ENCODE data around the gene ADH1C. TPM values are rescaled to one million over a fixed set of nuclear protein-coding genes. Genes with fewer than 3 reads are reported as not detected.

ADH1C gene
- total RNA-seq, 1 experiment from 2014 or later: not detected

- H3K9me3 ChIP-seq (ENCODE audit: control insufficient read depth, insufficient read depth, low read depth, low read length): no peaks in the 10 kb centered on the region
- no peak for TF ChIP-seq TCF7L2 (IDR thresholded peaks at IDR 0.05; ENCODE audit: low read depth, low read length)
- no peak for TF ChIP-seq POLR2AphosphoS5 (IDR thresholded peaks at IDR 0.05; ENCODE audit: low read depth, low read length)
- no peak for TF ChIP-seq CTCF (IDR thresholded peaks at IDR 0.05)
- no peak for TF ChIP-seq SIN3A (IDR thresholded peaks at IDR 0.05; ENCODE audit: borderline replicate concordance, insufficient read depth, low read depth, low read length)
- no peak for TF ChIP-seq REST (IDR thresholded peaks at IDR 0.05; ENCODE audit: insufficient read depth in 1 of 2, low read depth in 2 of 2, low read length in 1 of 2)
- no peak for ATAC-seq
- ChIA-PET POLR2A (no interaction called here), CTCF (no interaction called here)
- no TSS peak for BruUV-seq (replicated peaks)
- H3K27me3 ChIP-seq (ENCODE audit: control insufficient read depth, insufficient read depth, low read length): no peaks in the 10 kb centered on the region
- no peaks in the 10 kb centered on the region for H3K4me1 ChIP-seq (ENCODE audit: control insufficient read depth, insufficient read depth, low read length)
- H3K4me3 ChIP-seq (ENCODE audit: low read depth in 2 of 2, low read length in 2 of 2): no peak overlapping the region
- intact Hi-C loops (cut with micrococcal nuclease; ENCODE audit: unreplicated experiment): no loop called here
- no peaks in the 10 kb centered on the region for H3K36me3 ChIP-seq (ENCODE audit: control insufficient read depth, insufficient read depth, low read length)
- DNase-seq (ENCODE audit: low read depth, low spot score): no peak
- no peak overlapping the region for H3K27ac ChIP-seq (ENCODE audit: low read length)
- in situ Hi-C loops (cut with HindIII; ENCODE audit: low pct_unique_long_range_greater_than_20kb, low sequenced_read_pairs): no loop called here
Measured at GRCh38 chr4:99315839-99316238, 36.7 kb downstream of the ADH1C start.

GRCh38 chr4:99314211-99314610 is 38.3 kb downstream of the ADH1C start:
- BruUV-seq (replicated peaks): no TSS peak
- no peaks in the 10 kb centered on the region for H3K36me3 ChIP-seq (ENCODE audit: control insufficient read depth, insufficient read depth, low read length)
- TF ChIP-seq POLR2AphosphoS5 (IDR thresholded peaks at IDR 0.05; ENCODE audit: low read depth, low read length) (no peak), TCF7L2 (IDR thresholded peaks at IDR 0.05; ENCODE audit: low read depth, low read length) (no peak), CTCF (IDR thresholded peaks at IDR 0.05) (no peak), REST (IDR thresholded peaks at IDR 0.05; ENCODE audit: insufficient read depth in 1 of 2, low read depth in 2 of 2, low read length in 1 of 2) (no peak), SIN3A (IDR thresholded peaks at IDR 0.05; ENCODE audit: borderline replicate concordance, insufficient read depth, low read depth, low read length) (no peak)
- DNase-seq (ENCODE audit: low read depth, low spot score) (no peak), ATAC-seq (no peak)
- ChIA-PET CTCF (no interaction called here), POLR2A (no interaction called here)
- no peaks in the 10 kb centered on the region for H3K27me3 ChIP-seq (ENCODE audit: control insufficient read depth, insufficient read depth, low read length)
- in situ Hi-C loops (cut with HindIII; ENCODE audit: low pct_unique_long_range_greater_than_20kb, low sequenced_read_pairs) (no loop called here), intact Hi-C loops (cut with micrococcal nuclease; ENCODE audit: unreplicated experiment) (no loop called here)
- no peak overlapping the region for H3K4me3 ChIP-seq (ENCODE audit: low read depth in 2 of 2, low read length in 2 of 2)
- H3K4me1 ChIP-seq (ENCODE audit: control insufficient read depth, insufficient read depth, low read length): no peaks in the 10 kb centered on the region
- no peak overlapping the region for H3K27ac ChIP-seq (ENCODE audit: low read length)
- no peaks in the 10 kb centered on the region for H3K9me3 ChIP-seq (ENCODE audit: control insufficient read depth, insufficient read depth, low read depth, low read length)
